BE2C (cell line): ENCODE data around the gene C4orf54.

Experiments used
- DNase-seq: peaks from one replicate; pipeline ENCODE4 v3.0.0-alpha.2; 2020
- H3K27me3 ChIP-seq: fragments of 250-450 bp; sonication (Bioruptor Pico); 2 replicates; pipeline ENCODE4 v1.5.1; 2020; ENCODE audit warnings: mild to moderate bottlenecking
- H3K36me3 ChIP-seq: fragments of 250-450 bp; sonication (Bioruptor Pico); 2 replicates; pipeline ENCODE4 v1.5.1; 2020; ENCODE audit warnings: mild to moderate bottlenecking
- H3K4me1 ChIP-seq: fragments of 250-450 bp; sonication (Bioruptor Pico); 2 replicates; pipeline ENCODE4 v1.5.1; 2020
- H3K4me3 ChIP-seq: 2 replicates; pipeline ENCODE4 v1.5.1; 2011; ENCODE audit warnings: low read depth, low read length
- H3K9me3 ChIP-seq: fragments of 250-450 bp; sonication (Bioruptor Pico); 2 replicates; pipeline ENCODE4 v1.5.1; 2020
- TF ChIP-seq, protein P1 (sequence below): IDR thresholded peaks from 2 replicates; pipeline ENCODE4 v1.5.1; 2012; ENCODE audit warnings: mild to moderate bottlenecking, low read depth, low read length

C4orf54 gene

DNA sequence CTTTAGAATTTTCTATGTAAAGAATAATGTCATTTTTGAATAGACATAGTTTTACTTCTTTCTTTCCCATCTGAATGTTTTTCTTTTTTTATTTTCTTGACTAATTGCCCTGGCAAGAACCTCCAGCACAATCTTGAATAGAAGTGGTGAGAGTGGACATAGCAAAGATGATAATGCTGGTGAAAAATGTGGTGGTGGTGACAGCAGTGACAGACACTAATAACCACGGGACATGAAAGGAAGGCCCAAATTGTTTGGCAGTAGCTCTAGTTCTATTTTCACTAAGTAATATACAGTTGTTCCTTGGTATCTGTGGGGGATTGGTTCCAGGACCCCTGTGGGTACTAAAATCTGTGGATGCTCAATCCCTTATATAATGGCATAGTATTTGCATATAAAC is 29.6 kb downstream of the C4orf54 start:
- Histone ChIP-seq H3K4me3 (no peak overlapping the region), H3K9me3 (no peaks in the 10 kb centered on the region), H3K4me1 (no peaks in the 10 kb centered on the region), H3K36me3 (no peaks in the 10 kb centered on the region), H3K27me3 (peaks cover 7% of the 10 kb centered on the region)
- DNase-seq: no peak
- TF ChIP-seq, protein P1, sequence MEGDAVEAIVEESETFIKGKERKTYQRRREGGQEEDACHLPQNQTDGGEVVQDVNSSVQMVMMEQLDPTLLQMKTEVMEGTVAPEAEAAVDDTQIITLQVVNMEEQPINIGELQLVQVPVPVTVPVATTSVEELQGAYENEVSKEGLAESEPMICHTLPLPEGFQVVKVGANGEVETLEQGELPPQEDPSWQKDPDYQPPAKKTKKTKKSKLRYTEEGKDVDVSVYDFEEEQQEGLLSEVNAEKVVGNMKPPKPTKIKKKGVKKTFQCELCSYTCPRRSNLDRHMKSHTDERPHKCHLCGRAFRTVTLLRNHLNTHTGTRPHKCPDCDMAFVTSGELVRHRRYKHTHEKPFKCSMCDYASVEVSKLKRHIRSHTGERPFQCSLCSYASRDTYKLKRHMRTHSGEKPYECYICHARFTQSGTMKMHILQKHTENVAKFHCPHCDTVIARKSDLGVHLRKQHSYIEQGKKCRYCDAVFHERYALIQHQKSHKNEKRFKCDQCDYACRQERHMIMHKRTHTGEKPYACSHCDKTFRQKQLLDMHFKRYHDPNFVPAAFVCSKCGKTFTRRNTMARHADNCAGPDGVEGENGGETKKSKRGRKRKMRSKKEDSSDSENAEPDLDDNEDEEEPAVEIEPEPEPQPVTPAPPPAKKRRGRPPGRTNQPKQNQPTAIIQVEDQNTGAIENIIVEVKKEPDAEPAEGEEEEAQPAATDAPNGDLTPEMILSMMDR: no peak

DNA sequence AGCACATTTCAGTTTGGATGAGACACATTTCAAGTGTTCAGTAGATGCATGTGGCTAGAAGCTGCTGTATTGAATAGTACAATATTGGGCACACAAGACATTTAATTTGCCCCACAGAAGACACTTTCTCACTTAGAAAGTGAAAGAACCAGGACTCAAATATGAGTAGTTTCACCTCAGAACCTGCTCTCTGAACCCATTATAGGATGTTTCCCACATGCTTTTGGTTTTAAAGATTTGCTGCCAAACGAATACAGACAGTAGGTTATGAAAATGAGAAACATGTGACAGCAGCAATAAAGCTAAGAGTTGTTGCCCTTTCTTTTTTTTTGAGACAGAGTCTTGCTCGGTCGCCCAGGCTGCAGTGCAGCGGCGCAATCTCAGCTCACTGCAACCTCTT is 32.3 kb downstream of the C4orf54 start:
- no peak overlapping the region for H3K4me3 ChIP-seq
- no peaks in the 10 kb centered on the region for H3K36me3 ChIP-seq
- no peaks in the 10 kb centered on the region for H3K4me1 ChIP-seq
- TF ChIP-seq, protein P1: no peak
- no peaks in the 10 kb centered on the region for H3K9me3 ChIP-seq
- H3K27me3 ChIP-seq: peaks cover 7% of the 10 kb centered on the region
- DNase-seq: no peak

DNA sequence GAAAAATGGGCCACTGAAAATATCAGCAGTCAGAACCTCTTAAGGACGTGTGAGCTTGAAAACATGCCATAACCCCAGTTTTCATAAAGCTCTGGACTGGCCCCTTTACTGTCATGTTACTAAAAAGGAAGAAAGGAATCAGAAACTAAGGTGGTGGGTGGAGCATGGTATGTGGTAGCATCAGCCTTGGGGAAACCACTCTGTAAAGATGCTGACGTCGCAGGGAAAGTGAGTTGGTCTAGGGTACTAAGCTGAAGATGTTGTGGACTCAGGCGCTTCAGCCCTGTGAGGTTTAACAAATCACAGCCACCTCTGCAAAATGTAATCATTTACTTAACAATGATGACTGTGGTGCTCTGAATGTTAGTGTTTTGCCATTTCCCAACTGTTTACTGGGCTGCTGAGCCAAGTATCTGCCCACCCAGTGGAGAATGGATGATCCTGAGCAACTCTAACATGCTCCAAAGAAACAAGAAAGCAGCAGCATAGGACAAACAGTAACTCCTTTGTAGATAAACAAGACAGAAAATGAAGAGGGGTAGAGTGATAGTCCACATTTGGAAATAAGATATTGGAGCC is 33.4 kb downstream of the C4orf54 start:
- no peak for DNase-seq
- Histone ChIP-seq H3K36me3 (no peaks in the 10 kb centered on the region), H3K9me3 (no peaks in the 10 kb centered on the region), H3K4me3 (no peak overlapping the region), H3K27me3 (peaks cover 7% of the 10 kb centered on the region), H3K4me1 (no peaks in the 10 kb centered on the region)
- TF ChIP-seq, protein P1: no peak

DNA sequence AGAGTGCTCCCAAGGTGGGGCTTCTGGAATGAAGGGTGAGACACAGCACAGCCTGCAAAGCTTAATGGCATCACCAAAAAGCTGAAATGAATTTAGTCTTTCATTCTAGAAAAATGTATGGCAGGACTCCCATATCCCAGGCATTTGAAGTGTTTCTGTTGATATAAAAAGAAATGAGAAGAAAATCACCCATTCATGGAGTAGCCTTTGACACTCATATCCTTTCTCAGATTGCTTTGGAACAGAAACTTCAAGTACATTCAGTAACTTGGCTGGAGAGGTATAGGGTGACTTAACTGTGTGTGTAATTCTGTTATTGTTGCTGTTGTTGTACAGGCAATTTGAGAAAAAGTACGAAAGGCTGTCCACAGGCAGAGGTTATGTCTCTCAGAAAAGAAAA is 35.3 kb downstream of the C4orf54 start:
- TF ChIP-seq, protein P1: no peak
- Histone ChIP-seq H3K36me3 (no peaks in the 10 kb centered on the region), H3K4me1 (no peaks in the 10 kb centered on the region), H3K9me3 (no peaks in the 10 kb centered on the region), H3K27me3 (peaks cover 5% of the 10 kb centered on the region; the same call in 1 of the 2 replicates), H3K4me3 (no peak overlapping the region)
- DNase-seq: no peak

DNA sequence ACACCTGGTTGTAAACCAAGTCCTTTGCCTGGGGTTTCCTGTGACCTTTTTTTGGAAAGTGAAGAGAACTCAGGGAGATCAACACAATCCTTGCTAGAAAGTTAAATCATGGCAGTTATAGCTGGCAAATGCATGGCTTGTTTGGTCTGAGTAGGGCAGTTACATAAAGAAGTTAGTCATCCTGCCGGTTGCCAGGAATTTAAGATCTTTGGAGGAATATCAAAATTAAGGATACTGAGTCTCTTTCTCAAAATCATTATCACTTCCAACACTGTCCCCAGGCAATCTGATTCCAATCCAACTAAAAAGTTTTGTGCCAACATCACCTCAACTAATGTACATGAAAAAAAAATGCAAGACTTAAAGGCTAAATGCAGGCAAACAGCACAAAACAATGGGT is 40.3 kb downstream of the C4orf54 start:
- Histone ChIP-seq H3K36me3 (no peaks in the 10 kb centered on the region), H3K27me3 (peaks cover 5% of the 10 kb centered on the region), H3K4me3 (no peak overlapping the region), H3K9me3 (no peaks in the 10 kb centered on the region), H3K4me1 (no peaks in the 10 kb centered on the region)
- no peak for DNase-seq
- TF ChIP-seq, protein P1: no peak

DNA sequence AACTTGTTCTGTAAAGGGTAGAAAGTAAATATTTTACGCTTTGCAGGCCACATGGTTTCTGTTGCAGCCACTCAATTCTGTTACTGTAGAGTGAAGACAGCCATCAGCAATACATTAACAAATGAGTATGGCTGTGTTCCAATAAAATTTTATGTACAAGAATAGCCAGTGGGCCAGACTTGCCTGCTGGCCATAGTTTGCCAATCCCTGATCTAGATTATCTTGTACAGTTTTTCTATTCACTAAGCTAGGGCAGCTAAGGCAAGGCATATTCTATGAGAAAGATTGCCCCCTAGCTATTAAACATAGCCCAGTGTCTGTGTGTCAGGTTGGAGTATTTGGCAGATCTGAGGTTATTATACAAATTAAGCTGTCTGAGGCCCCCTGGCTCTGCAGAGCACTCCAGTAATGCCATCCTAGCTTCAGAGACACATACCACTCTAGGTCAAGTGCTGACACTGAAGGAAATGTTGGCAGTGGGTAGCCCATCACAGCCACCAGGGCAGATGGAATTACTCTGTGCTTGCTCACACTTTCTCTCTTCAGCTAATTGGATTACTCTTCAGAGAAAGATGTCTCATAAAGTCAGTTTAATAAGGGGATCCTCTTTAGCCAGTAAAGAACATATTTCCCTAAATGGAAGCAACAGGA is 42.3 kb downstream of the C4orf54 start:
- no peaks in the 10 kb centered on the region for H3K36me3 ChIP-seq
- no peak overlapping the region for H3K4me3 ChIP-seq
- no peaks in the 10 kb centered on the region for H3K4me1 ChIP-seq
- no peak for DNase-seq
- H3K9me3 ChIP-seq: no peaks in the 10 kb centered on the region
- TF ChIP-seq, protein P1: no peak
- H3K27me3 ChIP-seq: peaks cover 5% of the 10 kb centered on the region
